GM10248 (cell line): ENCODE results near the gene MAJIN.

Experiments
- CTCF ChIA-PET: fragments of 300-600 bp; sonication (Branson Sonifier 250); formaldehyde crosslinking; extraction: SDS; loops from one replicate; lab custom pipeline; 2021; ENCODE audit warnings: antibody characterized with exemption; lab: Yijun Ruan, JAX
- POLR2A ChIA-PET: fragments of 350-650 bp; sonication (Branson Sonifier 250); formaldehyde crosslinking; extraction: SDS; loops from one replicate; lab custom pipeline; 2020; ENCODE audit warnings: antibody characterized with exemption; lab: Yijun Ruan, JAX
- DNase-seq: peaks from one replicate; pipeline ENCODE4 v3.0.0; 2012; ENCODE audit errors: extremely low spot score
- TF ChIP-seq, protein P1 (sequence below): IDR thresholded peaks from 2 replicates; pipeline ENCODE4 v1.5.1; 2012; ENCODE audit warnings: mild to moderate bottlenecking, low read depth; ENCODE audit errors: extremely low read depth, missing control alignments, control extremely low read depth

MAJIN gene, protein sequence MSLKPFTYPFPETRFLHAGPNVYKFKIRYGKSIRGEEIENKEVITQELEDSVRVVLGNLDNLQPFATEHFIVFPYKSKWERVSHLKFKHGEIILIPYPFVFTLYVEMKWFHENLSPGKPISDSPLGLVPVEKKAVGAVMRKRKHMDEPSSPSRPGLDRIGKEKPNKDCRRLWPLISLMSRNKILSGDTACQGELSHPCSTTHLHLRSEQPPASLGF

GRCh38 chr11:64971421-64972233, at the start of gene MAJIN:
Gene MAJIN (minus strand): TSS chr11:64972108. CDS start chr11:64959405, 12,703 bp downstream.
- TF ChIP-seq, protein P1, sequence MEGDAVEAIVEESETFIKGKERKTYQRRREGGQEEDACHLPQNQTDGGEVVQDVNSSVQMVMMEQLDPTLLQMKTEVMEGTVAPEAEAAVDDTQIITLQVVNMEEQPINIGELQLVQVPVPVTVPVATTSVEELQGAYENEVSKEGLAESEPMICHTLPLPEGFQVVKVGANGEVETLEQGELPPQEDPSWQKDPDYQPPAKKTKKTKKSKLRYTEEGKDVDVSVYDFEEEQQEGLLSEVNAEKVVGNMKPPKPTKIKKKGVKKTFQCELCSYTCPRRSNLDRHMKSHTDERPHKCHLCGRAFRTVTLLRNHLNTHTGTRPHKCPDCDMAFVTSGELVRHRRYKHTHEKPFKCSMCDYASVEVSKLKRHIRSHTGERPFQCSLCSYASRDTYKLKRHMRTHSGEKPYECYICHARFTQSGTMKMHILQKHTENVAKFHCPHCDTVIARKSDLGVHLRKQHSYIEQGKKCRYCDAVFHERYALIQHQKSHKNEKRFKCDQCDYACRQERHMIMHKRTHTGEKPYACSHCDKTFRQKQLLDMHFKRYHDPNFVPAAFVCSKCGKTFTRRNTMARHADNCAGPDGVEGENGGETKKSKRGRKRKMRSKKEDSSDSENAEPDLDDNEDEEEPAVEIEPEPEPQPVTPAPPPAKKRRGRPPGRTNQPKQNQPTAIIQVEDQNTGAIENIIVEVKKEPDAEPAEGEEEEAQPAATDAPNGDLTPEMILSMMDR = no peak
- ChIA-PET CTCF (no interaction called here), POLR2A (no interaction called here)
- DNase-seq = peak; percentile 40

GRCh38 chr11:65021509-65021908, 49.6 kb upstream of the MAJIN start:
- no peak for DNase-seq
- TF ChIP-seq, protein P1 = no peak
- ChIA-PET CTCF (interaction anchor here (0.6 to 1.5 kb wide), 2 partner anchors 89 to 184 kb away, joined by 3 read pairs; no protein-coding TSS in a partner anchor), POLR2A (no interaction called here)

DNA sequence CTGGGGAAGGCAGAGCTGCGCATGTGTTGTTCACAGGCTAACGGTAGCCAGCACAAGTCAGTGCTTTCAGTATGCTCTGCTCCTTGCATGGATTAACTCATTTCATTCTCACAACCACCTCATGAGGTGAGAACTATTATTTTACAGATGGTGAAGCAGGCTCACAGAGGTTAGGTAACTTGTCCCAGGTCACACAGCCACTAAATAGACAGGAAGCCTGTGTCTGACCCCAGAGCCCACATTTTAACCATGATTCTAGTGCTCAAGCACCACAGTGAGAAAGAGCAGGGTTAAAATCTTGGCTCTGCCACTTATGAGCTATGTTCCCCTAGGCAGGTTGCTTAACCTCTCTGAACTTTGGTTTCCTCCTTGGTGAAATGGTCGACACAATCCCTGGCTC, 49.1 kb upstream of the MAJIN start:
- no peak for DNase-seq
- ChIA-PET CTCF (no interaction called here), POLR2A (no interaction called here)
- TF ChIP-seq, protein P1 = no peak

- TF ChIP-seq, protein P1 = no peak
- POLR2A ChIA-PET = no interaction called here
- DNase-seq = no peak
- CTCF ChIA-PET = no interaction called here
Measured at GRCh38 chr11:65019824-65020223, 47.9 kb upstream of the MAJIN start.

DNA sequence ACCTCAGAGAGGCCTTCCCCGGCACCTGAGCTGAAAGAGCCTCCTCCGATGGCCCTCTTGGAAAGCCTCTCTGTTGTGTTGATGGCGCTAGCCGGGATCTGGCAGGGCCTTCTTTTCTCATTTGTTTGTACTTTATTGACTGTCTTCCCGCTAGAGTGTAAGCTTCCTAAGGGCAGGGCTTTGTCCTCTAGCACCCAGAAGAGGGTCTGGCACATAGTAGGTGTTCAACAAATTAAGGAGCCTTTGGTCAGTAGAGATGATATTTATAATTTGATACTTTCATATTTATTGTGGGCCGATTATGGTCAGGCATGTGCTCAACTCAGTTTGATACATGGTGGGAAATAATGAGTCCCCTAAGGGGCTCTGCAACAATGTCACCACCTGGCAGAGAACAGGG, 46.0 kb upstream of the MAJIN start:
- POLR2A ChIA-PET = no interaction called here
- CTCF ChIA-PET = interaction anchor here (0.9 to 2.3 kb wide), 4 partner anchors 9 to 236 kb away, joined by 3 to 10 read pairs (median 5); partner anchors contain the start of genes SNX15 and TM7SF2
- TF ChIP-seq, protein P1 = no peak
- no peak for DNase-seq

DNA sequence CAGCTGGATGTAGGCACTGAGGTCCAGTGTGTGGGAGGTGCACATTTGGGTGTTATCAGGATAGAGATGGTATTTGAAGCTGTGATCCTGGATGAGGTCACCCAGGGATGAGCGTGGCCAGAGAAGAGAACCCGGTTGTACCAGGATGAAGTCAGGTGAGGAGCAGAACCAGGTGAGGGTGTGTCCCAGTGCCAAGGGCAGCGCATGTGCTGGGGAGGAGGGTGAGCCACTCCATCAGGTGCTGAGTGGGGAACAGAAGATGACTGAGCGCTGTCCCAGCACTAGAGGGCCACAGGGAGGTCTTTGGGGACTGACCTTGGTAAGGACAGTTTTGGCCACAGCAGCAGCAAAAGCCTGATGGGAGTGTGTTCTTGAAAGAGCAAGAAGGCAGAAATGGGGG, 44.8 kb upstream of the MAJIN start:
- ChIA-PET POLR2A (interaction anchor here (0.6 kb wide), 1 partner anchor 525 kb away, joined by 5 read pairs; no protein-coding TSS in a partner anchor), CTCF (interaction anchor here (1.9 to 2.3 kb wide), 3 partner anchors 10 to 95 kb away, joined by 3 to 10 read pairs (median 7); partner anchors contain the start of genes SNX15 and TM7SF2)
- TF ChIP-seq, protein P1 = no peak
- DNase-seq = no peak
